GM23248 (cell line): Measurements from ENCODE around the gene PQBP1. TPM values are rescaled to one million over a fixed set of nuclear protein-coding genes. Genes with fewer than 3 reads are reported as not detected.

ENCODE experiments used
- DNase-seq: peaks from one replicate; pipeline ENCODE4 v3.0.0-alpha.2; 2015
- H2AFZ ChIP-seq: fragments of 200-600 bp; sonication (generic); 2 replicates; pipeline ENCODE4 v1.6.1; 2016; ENCODE audit warnings: antibody characterized with exemption
- H3F3A ChIP-seq: fragments of 200-600 bp; sonication (generic); 2 replicates; pipeline ENCODE4 v1.6.1; 2016; ENCODE audit warnings: mild to moderate bottlenecking, antibody characterized with exemption, mixed run types; ENCODE audit not compliant: insufficient read depth
- H3K27ac ChIP-seq: fragments of 200-600 bp; sonication (generic); 2 replicates; pipeline ENCODE4 v1.5.1; 2016; ENCODE audit warnings: mild to moderate bottlenecking
- H3K27me3 ChIP-seq: fragments of 200-600 bp; sonication (generic); replicated peaks from 2 replicates; pipeline ENCODE4 v1.6.1; 2016; ENCODE audit warnings: mild to moderate bottlenecking; ENCODE audit not compliant: insufficient read depth
- H3K36me3 ChIP-seq: fragments of 200-600 bp; sonication (generic); 2 replicates; pipeline ENCODE4 v1.6.1; 2016; ENCODE audit warnings: low read depth, mild to moderate bottlenecking
- H3K4me1 ChIP-seq: fragments of 200-600 bp; sonication (generic); 2 replicates; pipeline ENCODE4 v1.6.1; 2016; ENCODE audit warnings: mild to moderate bottlenecking; ENCODE audit not compliant: insufficient read depth
- H3K4me2 ChIP-seq: fragments of 200-600 bp; sonication (generic); one replicate; pipeline ENCODE4 v1.6.1; 2016; ENCODE audit warnings: mild to moderate bottlenecking; ENCODE audit not compliant: unreplicated experiment
- H3K4me3 ChIP-seq: fragments of 200-600 bp; sonication (generic); 2 replicates; pipeline ENCODE4 v1.5.1; 2016; ENCODE audit warnings: mild to moderate bottlenecking
- H3K79me2 ChIP-seq: fragments of 200-600 bp; sonication (generic); 2 replicates; pipeline ENCODE4 v1.6.1; 2016; ENCODE audit warnings: mild to moderate bottlenecking; ENCODE audit not compliant: insufficient read depth
- H3K9ac ChIP-seq: fragments of 200-600 bp; sonication (generic); 2 replicates; pipeline ENCODE4 v1.6.1; 2016; ENCODE audit warnings: mild to moderate bottlenecking
- H3K9me2 ChIP-seq: fragments of 200-600 bp; sonication (generic); 2 replicates; pipeline ENCODE4 v1.6.1; 2016; ENCODE audit warnings: mixed run types, mild to moderate bottlenecking, moderate library complexity; ENCODE audit not compliant: insufficient read depth
- H3K9me3 ChIP-seq: fragments of 200-600 bp; sonication (generic); one replicate; pipeline ENCODE4 v1.6.1; 2017; ENCODE audit warnings: low read depth
- H4K20me1 ChIP-seq: fragments of 200-600 bp; sonication (generic); 2 replicates; pipeline ENCODE4 v1.6.0; 2016; ENCODE audit not compliant: insufficient read depth
- EZH2 ChIP-seq: fragments of 200-600 bp; sonication (generic); IDR thresholded peaks from 2 replicates; pipeline ENCODE4 v1.6.1; 2018; ENCODE audit warnings: antibody characterized with exemption, mild to moderate bottlenecking; ENCODE audit not compliant: insufficient read depth, poor library complexity, severe bottlenecking
- EZH2phosphoT487 ChIP-seq: fragments of 200-600 bp; sonication (generic); IDR thresholded peaks from 2 replicates; pipeline ENCODE4 v1.6.1; 2018; ENCODE audit warnings: antibody characterized with exemption, moderate library complexity, mild to moderate bottlenecking, low read depth; ENCODE audit not compliant: insufficient read depth
- WGBS, 2 experiments: methylation state at CpG; one replicate each; pipeline ENCODE4 v1.1.6; 2015 to 2017; ENCODE audit warnings: low lambda C conversion rate in 2 of 2, low coverage in 1 of 2; ENCODE audit errors: missing lambda C conversion rate in 2 of 2; 5-methylcytosine and 5-hydroxymethylcytosine counted together
- in situ Hi-C: fragments of 300-500 bp; cut with MboI; formaldehyde crosslinking; loops from 2 replicates; pipeline ENCODE4 v1.15.0; 2020
- polyA plus RNA-seq: library from polyadenylated mRNA; unstranded; fragments of >200 nt; fragmentation: Nextera tagmentation; extraction: Ambion mirVana; gene quantifications from 2 replicates; pipeline ENCODE4 v1.2.1, GENCODE V29; 2016
- total RNA-seq: library from RNA; depleted of rRNA; stranded (reverse); fragments of >200 nt; shearing (Covaris generic); gene quantifications from 2 replicates; pipeline ENCODE4 v1.2.3, GENCODE V29; 2014

PQBP1 gene
- total and polyA plus RNA-seq, 2 experiments from 2014 or later = 30.3 to 45.4 TPM

DNA sequence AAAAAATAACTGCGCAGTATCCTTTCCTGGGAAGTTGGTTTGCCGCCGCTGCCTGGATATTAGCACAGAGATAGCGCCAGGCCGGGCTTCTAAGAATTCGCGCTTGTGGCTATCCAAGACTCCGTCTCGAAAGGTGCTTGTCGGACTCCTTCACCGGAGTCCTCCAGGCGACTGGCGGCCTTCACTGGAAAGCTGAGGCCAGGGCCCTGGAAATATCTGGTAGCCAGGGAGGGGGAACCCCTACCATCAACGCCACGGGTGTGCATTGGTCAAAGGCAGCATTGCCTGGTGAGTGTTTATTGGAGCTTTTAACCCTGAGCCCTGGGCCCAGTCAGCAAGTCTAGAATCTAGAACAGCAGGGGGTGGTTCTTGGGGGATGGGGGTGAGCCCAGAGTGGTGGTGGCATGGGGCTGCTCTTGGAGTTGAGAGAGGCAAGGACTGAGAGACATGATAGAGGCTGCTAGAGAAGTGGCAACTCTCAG lies 21.7 kb downstream of the PQBP1 start:
- Histone ChIP-seq H3K4me3 (peak overlapping the region; percentile 79), H3K79me2 (no peaks in the 10 kb centered on the region), H4K20me1 (no peaks in the 10 kb centered on the region), H3K9ac (peak overlapping the region; percentile 78; the same call in 1 of the 2 replicates), H3K36me3 (no peaks in the 10 kb centered on the region), H3K27me3 (no peaks in the 10 kb centered on the region), H3F3A (peaks cover 27% of the 10 kb centered on the region), H3K9me3 (no peaks in the 10 kb centered on the region), H2AFZ (no peak overlapping the region), H3K27ac (peak overlapping the region; percentile 38), H3K9me2 (no peaks in the 10 kb centered on the region), H3K4me1 (peaks cover 12% of the 10 kb centered on the region; the same call in 1 of the 2 replicates), H3K4me2 (peak overlapping the region; percentile 76)
- no peak for TF ChIP-seq EZH2
- no peak for TF ChIP-seq EZH2phosphoT487
- 7 to 8% methylated on average over 10 to 15 of the region's 15 CpGs for WGBS, 2 experiments
- peak; percentile 40 for DNase-seq
- in situ Hi-C loops = loop anchor here (25.0 kb wide), 1 partner anchor 257 kb away; no protein-coding TSS in a partner anchor

DNA sequence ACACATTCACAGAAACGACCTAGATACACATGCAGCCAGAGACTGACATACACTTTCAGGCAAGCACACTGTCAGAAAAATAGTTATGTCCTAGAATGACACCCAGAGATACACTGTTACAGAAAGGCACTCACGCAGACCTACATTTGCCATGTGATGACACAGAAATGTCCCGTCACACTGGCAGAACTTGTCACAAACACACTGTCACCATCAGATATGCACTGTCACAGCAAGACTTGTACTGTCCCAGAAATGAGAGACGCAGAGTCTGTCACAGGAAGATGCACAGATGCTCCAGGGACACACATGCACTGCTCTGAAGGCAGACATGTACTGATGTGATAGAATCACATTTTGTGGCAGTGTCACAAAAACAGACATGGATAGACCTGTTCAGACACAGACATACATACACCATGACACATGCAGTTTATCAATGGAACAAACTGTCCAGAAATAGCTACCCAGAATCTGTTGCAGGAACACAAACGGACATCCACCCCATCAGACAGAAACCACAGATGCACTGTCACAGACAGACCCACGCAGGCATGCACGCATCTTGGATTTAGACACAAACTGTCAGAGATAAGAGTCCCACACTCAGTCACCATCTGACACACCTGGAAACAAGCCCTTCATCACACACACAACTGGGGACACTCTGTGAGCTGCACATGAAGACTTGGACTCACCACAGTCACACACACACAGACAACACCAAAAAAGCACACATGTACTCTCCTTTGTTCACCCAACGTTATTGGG lies 22.4 kb downstream of the PQBP1 start:
- Histone ChIP-seq H3K27ac (peak overlapping the region; percentile 38; the same call in 1 of the 2 replicates), H3K4me3 (no peak overlapping the region), H3K9ac (no peak overlapping the region), H3K9me2 (no peaks in the 10 kb centered on the region), H3K4me1 (peaks cover 12% of the 10 kb centered on the region; the same call in 1 of the 2 replicates), H3F3A (peaks cover 27% of the 10 kb centered on the region), H2AFZ (no peak overlapping the region), H4K20me1 (no peaks in the 10 kb centered on the region), H3K4me2 (no peak overlapping the region), H3K9me3 (no peaks in the 10 kb centered on the region), H3K27me3 (no peaks in the 10 kb centered on the region), H3K36me3 (no peaks in the 10 kb centered on the region), H3K79me2 (no peaks in the 10 kb centered on the region)
- WGBS, 2 experiments = 38 to 43% methylated on average over 6 to 8 of the region's 8 CpGs
- in situ Hi-C loops = loop anchor here (25.0 kb wide), 1 partner anchor 258 kb away; no protein-coding TSS in a partner anchor
- no peak for DNase-seq
- no peak for TF ChIP-seq EZH2phosphoT487
- TF ChIP-seq EZH2 = no peak

DNA sequence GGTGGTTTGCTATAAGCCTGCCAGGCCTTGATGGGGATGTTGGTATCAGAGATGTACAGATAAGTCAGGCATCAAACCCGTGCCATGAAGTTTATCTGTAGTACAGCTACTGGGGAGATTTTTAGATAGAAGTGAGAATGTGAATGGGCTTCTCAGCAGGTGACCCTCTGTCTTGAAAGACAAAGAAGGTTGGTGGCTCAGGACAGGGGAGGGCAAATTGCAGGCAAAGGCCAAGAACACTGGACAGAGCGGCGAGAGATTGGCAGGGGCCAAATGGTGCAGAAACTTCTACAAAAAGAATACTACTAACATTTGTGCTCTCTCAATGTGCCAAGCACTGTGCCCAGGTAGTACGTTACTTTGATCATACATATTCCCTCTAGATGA lies 23.0 kb downstream of the PQBP1 start:
- in situ Hi-C loops = loop anchor here (25.0 kb wide), 1 partner anchor 258 kb away; no protein-coding TSS in a partner anchor
- H4K20me1 ChIP-seq = no peaks in the 10 kb centered on the region
- H3K27me3 ChIP-seq = no peaks in the 10 kb centered on the region
- H3K4me3 ChIP-seq = no peak overlapping the region
- H3K4me2 ChIP-seq = no peak overlapping the region
- no peaks in the 10 kb centered on the region for H3K36me3 ChIP-seq
- H3K9me3 ChIP-seq = no peaks in the 10 kb centered on the region
- no peaks in the 10 kb centered on the region for H3K79me2 ChIP-seq
- no peak for TF ChIP-seq EZH2phosphoT487
- no peak for TF ChIP-seq EZH2
- no peaks in the 10 kb centered on the region for H3K9me2 ChIP-seq
- WGBS, 2 experiments = 89 to 93% methylated on average over 3 to 4 of the region's 4 CpGs
- no peak overlapping the region for H2AFZ ChIP-seq
- H3K4me1 ChIP-seq = peaks cover 12% of the 10 kb centered on the region; the same call in 1 of the 2 replicates
- no peak overlapping the region for H3K9ac ChIP-seq
- DNase-seq = no peak
- H3F3A ChIP-seq = peaks cover 27% of the 10 kb centered on the region
- H3K27ac ChIP-seq = no peak overlapping the region

DNA sequence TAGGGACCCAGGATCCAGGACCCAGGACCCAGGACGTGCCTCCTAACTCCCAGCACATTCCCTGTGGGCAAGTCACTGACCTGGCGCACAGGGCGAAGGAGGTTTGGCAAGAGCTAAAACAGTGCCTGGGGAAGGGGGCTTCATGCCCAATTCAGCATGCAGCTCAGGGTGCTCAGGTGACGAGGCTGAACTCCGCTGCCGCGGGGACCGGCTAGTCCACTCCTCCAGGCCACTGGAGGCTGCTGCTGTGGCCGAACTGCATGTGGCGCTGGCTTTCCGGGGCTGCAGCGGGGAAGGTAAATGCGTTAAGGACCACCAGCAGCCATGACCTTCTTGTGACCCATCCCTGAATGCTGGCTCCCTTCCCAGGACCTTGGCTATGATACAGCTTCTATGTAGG lies 26.0 kb downstream of the PQBP1 start:
- TF ChIP-seq EZH2 (no peak), EZH2phosphoT487 (no peak)
- Histone ChIP-seq H3K4me3 (no peak overlapping the region), H4K20me1 (no peaks in the 10 kb centered on the region), H3K79me2 (peaks cover 23% of the 10 kb centered on the region), H3K27ac (no peak overlapping the region), H3K27me3 (no peaks in the 10 kb centered on the region), H3K9me3 (no peaks in the 10 kb centered on the region), H3K9ac (no peak overlapping the region), H3K36me3 (no peaks in the 10 kb centered on the region), H3K4me1 (peaks cover 12% of the 10 kb centered on the region; the same call in 1 of the 2 replicates), H3K4me2 (no peak overlapping the region), H3F3A (peaks cover 22% of the 10 kb centered on the region), H3K9me2 (no peaks in the 10 kb centered on the region), H2AFZ (no peak overlapping the region)
- WGBS, 2 experiments = 98 to 100% methylated on average over 1 to 11 of the region's 13 CpGs
- no peak for DNase-seq
- in situ Hi-C loops = loop anchor here (25.0 kb wide), 1 partner anchor 261 kb away; no protein-coding TSS in a partner anchor
